ENCODE measurements around the gene RASGRP3. TPM values are rescaled to one million over a fixed set of nuclear protein-coding genes. Genes with fewer than 3 reads are reported as not detected.

The RASGRP3 gene
- total and polyA plus RNA-seq, 2 of the 13 experiments (the other 11 are each of a cell fraction or from before 2014, with no cell fraction given), result 0.01 TPM; not detected in 1

DNA sequence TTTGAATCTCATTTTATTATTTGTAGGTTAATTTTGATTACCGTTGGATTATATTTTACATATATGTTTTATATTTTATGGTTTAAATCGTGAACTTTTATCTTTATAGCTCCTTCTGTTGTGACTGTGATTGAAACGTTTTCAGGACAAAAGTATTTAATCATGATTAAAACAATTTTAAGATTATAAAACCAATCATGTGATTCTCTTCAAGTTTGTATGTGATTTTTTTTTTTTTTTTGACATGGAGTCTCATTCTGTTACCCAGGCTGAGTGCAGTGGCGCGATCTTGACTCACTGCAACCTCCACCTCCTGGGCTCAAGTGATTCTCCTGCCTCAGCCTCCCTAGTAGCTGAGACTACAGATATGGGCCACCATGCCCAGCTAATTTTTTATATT, 7.2 kb upstream of the RASGRP3 start:
- Histone ChIP-seq H2AFZ (ENCODE audit: low read length) (no peak overlapping the region), H4K20me1 (ENCODE audit: insufficient read depth, low read length) (no peaks in the 10 kb centered on the region), H3K79me2 (ENCODE audit: insufficient read depth, low read length) (no peaks in the 10 kb centered on the region), H3K9ac (ENCODE audit: insufficient read depth, low read depth, low read length) (no peak overlapping the region), H3K27ac (ENCODE audit: extremely low read length, insufficient read depth, low read length) (no peak overlapping the region), H3K9me3 (ENCODE audit: low read length) (no peaks in the 10 kb centered on the region), H3K4me3 (replicated peaks in 1 of 3; ENCODE audit: insufficient read depth in 1 of 3, low read depth in 2 of 3, low read length in 3 of 3) (no peak overlapping the region), H3K4me1 (ENCODE audit: insufficient read depth, low read length) (no peaks in the 10 kb centered on the region), H3K36me3 (replicated peaks in 1 of 2; ENCODE audit: control insufficient read depth in 1 of 2, insufficient read depth in 2 of 2, low read length in 2 of 2) (no peaks in the 10 kb centered on the region), H3K4me2 (ENCODE audit: low read depth, low read length) (no peak overlapping the region), H3K27me3 (ENCODE audit: control insufficient read depth in 1 of 2, insufficient read depth in 2 of 2, low read length in 2 of 2) (no peaks in the 10 kb centered on the region)
- no TSS peak for BruUV-seq (replicated peaks)
- intact Hi-C loops (cut with micrococcal nuclease; ENCODE audit: unreplicated experiment), result no loop called here
- TF ChIP-seq RAD51 (IDR thresholded peaks at IDR 0.05; ENCODE audit: borderline replicate concordance) (peak; percentile 61; the same call in 1 of the 2 replicates), ARNT2 (CRISPR knock-in tag; IDR thresholded peaks at IDR 0.05; ENCODE audit: low read depth) (no peak), CENPT (CRISPR knock-in tag; IDR thresholded peaks at IDR 0.05; ENCODE audit: low read depth) (no peak), ZNF343 (CRISPR knock-in tag; IDR thresholded peaks at IDR 0.05) (no peak), FOXJ3 (CRISPR knock-in tag; IDR thresholded peaks at IDR 0.05; ENCODE audit: borderline replicate concordance) (no peak)
- FAIRE-seq (no peak), ATAC-seq (no peak), DNase-seq (ENCODE audit: low spot score) (no peak)
- ChIA-PET CTCF (ENCODE audit: low intra/inter-chr PET ratio, low total read pairs) (no interaction called here), POLR2A (no interaction called here)
- WGBS (ENCODE audit: low lambda C conversion rate), result 43% methylated on average over 5 of the region's 5 CpGs
- in situ Hi-C loops (cut with HindIII; ENCODE audit: extremely low pct_ligation_motif_present, low pct_unique_long_range_greater_than_20kb), result no loop called here

GRCh38 chr2:33475224-33476130, 972 bp upstream of the RASGRP3 start:
- DNase-seq (ENCODE audit: low spot score), result peak; percentile 61
- H3K4me2 ChIP-seq (ENCODE audit: low read depth, low read length), result peak overlapping the region; percentile 88
- peak overlapping the region; percentile 97 for H2AFZ ChIP-seq (ENCODE audit: low read length)
- H3K9ac ChIP-seq (ENCODE audit: insufficient read depth, low read depth, low read length), result peak overlapping the region; percentile 1; the same call in 1 of the 2 replicates
- no peak overlapping the region for H3K27ac ChIP-seq (ENCODE audit: extremely low read length, insufficient read depth, low read length)
- no peaks in the 10 kb centered on the region for H3K9me3 ChIP-seq (ENCODE audit: low read length)
- POLR2A ChIA-PET, result no interaction called here
- H3K4me1 ChIP-seq (ENCODE audit: insufficient read depth, low read length), result peaks cover 22% of the 10 kb centered on the region
- in situ Hi-C loops (cut with HindIII; ENCODE audit: extremely low pct_ligation_motif_present, low pct_unique_long_range_greater_than_20kb), result loop anchor here (5.0 kb wide), 1 partner anchor 107 kb away; no protein-coding TSS in a partner anchor
- no TSS peak for BruUV-seq (replicated peaks)
- peak; percentile 91 for ATAC-seq
- CTCF ChIA-PET (ENCODE audit: low intra/inter-chr PET ratio, low total read pairs), result no interaction called here
- no peaks in the 10 kb centered on the region for H4K20me1 ChIP-seq (ENCODE audit: insufficient read depth, low read length)
- no peaks in the 10 kb centered on the region for H3K36me3 ChIP-seq (replicated peaks in 1 of 2; ENCODE audit: control insufficient read depth in 1 of 2, insufficient read depth in 2 of 2, low read length in 2 of 2)
- FAIRE-seq, result peak; percentile 87
- WGBS (ENCODE audit: low lambda C conversion rate), result 9% methylated on average over 15 of the region's 15 CpGs
- intact Hi-C loops (cut with micrococcal nuclease; ENCODE audit: unreplicated experiment), result loop anchor here (5.0 kb wide), 1 partner anchor 107 kb away; no protein-coding TSS in a partner anchor
- peaks cover 0 to 19% of the 10 kb centered on the region in 2 experiments; a peak in 2 of 5 replicates for H3K27me3 ChIP-seq (ENCODE audit: control insufficient read depth in 1 of 2, insufficient read depth in 2 of 2, low read length in 2 of 2)
- no peaks in the 10 kb centered on the region for H3K79me2 ChIP-seq (ENCODE audit: insufficient read depth, low read length)
- peak overlapping the region; percentile 63 to 70 (median 65) for H3K4me3 ChIP-seq (replicated peaks in 1 of 3; ENCODE audit: insufficient read depth in 1 of 3, low read depth in 2 of 3, low read length in 3 of 3)
- no peak for TF ChIP-seq ZNF333 (CRISPR knock-in tag; IDR thresholded peaks at IDR 0.05; ENCODE audit: borderline replicate concordance)
- TF ChIP-seq MIXL1 (CRISPR knock-in tag; IDR thresholded peaks at IDR 0.05), result 0 out of 2 replicates have a peak, but pooled peaks have one; percentile 6
- no peak for TF ChIP-seq ZNF678 (CRISPR knock-in tag; IDR thresholded peaks at IDR 0.05)
- no peak for TF ChIP-seq ARID2 (CRISPR knock-in tag; IDR thresholded peaks at IDR 0.05; ENCODE audit: borderline replicate concordance)
- no peak for TF ChIP-seq ZBTB46 (CRISPR knock-in tag; IDR thresholded peaks at IDR 0.05; ENCODE audit: borderline replicate concordance)
- TF ChIP-seq ZSCAN22 (CRISPR knock-in tag; IDR thresholded peaks at IDR 0.05), result no peak
- TF ChIP-seq TRIM22 (IDR thresholded peaks at IDR 0.05), result no peak
- no peak for TF ChIP-seq ZNF816 (CRISPR knock-in tag; IDR thresholded peaks at IDR 0.05; ENCODE audit: borderline replicate concordance)
- TF ChIP-seq HDAC2 (CRISPR knock-in tag; IDR thresholded peaks at IDR 0.05), result peak; percentile 29; the same call in 1 of the 2 replicates
